NT2/D1 (cell line): ENCODE results near the gene SIRPB1.

Source experiments
- SUZ12 ChIP-seq: IDR thresholded peaks from 2 replicates; pipeline ENCODE4 v1.6.1; 2011; ENCODE audit not compliant: insufficient read length, insufficient read depth; ENCODE audit errors: extremely low read depth
- YY1 ChIP-seq: IDR thresholded peaks from 2 replicates; pipeline ENCODE4 v1.6.1; 2011; ENCODE audit not compliant: insufficient read length, insufficient read depth
- ZNF274 ChIP-seq: IDR thresholded peaks from 2 replicates; pipeline ENCODE4 v1.6.1; 2011; ENCODE audit warnings: mild to moderate bottlenecking, low read depth, low read length

DNA sequence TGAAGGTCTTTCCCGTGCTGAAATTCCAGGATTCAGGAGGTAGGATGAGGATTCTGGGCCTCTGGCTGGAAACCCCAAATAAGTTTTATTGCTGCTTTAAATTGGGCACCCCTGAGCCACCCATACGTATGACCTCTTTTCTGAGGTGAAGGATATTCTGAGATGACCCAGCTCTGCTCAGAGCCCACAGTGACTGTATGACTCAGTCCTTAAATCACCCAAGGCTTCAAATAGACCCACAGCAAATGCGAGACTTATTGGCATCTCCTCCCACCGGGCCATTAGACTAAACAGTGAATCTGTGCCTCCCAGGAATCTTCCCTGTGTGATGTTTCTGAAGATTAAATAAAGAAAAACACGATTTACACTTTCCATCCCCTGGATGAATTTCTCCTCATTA, 28.3 kb upstream of the SIRPB1 start:
- TF ChIP-seq ZNF274 (no peak), YY1 (no peak), SUZ12 (no peak)
